ENCODE results near the gene STAM2. TPM values are rescaled to one million over a fixed set of nuclear protein-coding genes. Genes with fewer than 3 reads are reported as not detected.
A peak's percentile ranks its signal among the peaks of the same experiment; 100 is the strongest.
"Not testable (repeated sequence)": the region's sequence is repeated elsewhere in the genome, so short reads cannot be mapped to it uniquely, and the experiment has no call there.

Gene STAM2
- total and polyA plus RNA-seq, 7 experiments from 2014 or later, result 2.6 to 22.2 (median 15.0) TPM

- Mint-ChIP-seq H3K27ac (no peak overlapping the region), H3K36me3 (peaks cover 0 to 45% (median 19%) of the 10 kb centered on the region in 5 donors), H3K4me3 (no peak overlapping the region), H3K4me1 (peaks cover 0 to 4% (median 0%) of the 10 kb centered on the region in 7 donors), H3K27me3 (no peaks in the 10 kb centered on the region), H3K9me3 (no peaks in the 10 kb centered on the region)
- H3K36me3 ChIP-seq (ENCODE audit: control insufficient read depth in 2 of 3, insufficient read depth in 3 of 3, low read length in 3 of 3), result peaks cover 0 to 25% (median 7%) of the 10 kb centered on the region in 3 experiments
- no peak for DNase-seq
- no peaks in the 10 kb centered on the region for H3K4me1 ChIP-seq (ENCODE audit: control insufficient read depth in 2 of 2, insufficient read depth in 2 of 2, low read length in 2 of 2)
- ATAC-seq, result no peak
- ChIA-PET POLR2A (no interaction called here), CTCF (no interaction called here)
- no peaks in the 10 kb centered on the region for H3K27me3 ChIP-seq (ENCODE audit: control insufficient read depth in 2 of 2, insufficient read depth in 2 of 2, low read length in 2 of 2)
- no peaks in the 10 kb centered on the region for H3K9me3 ChIP-seq (ENCODE audit: control insufficient read depth in 2 of 3, low read length in 3 of 3)
- H3K27ac ChIP-seq (ENCODE audit: low read depth, low read length), result no peak overlapping the region
- H3K4me3 ChIP-seq (ENCODE audit: low read length), result no peak overlapping the region
- intact Hi-C loops (cut with micrococcal nuclease), result no loop called here
These were observed 48.9 kb downstream of the STAM2 start for GRCh38 chr2:152126664-152127063.

- H3K27ac ChIP-seq (ENCODE audit: low read depth, low read length), result no peak overlapping the region
- H3K36me3 Mint-ChIP-seq, result peaks cover 0 to 41% (median 16%) of the 10 kb centered on the region in 5 donors
- no peak overlapping the region for H3K4me3 ChIP-seq (ENCODE audit: low read length)
- no peak for DNase-seq
- H3K9me3 Mint-ChIP-seq, result no peaks in the 10 kb centered on the region
- ChIA-PET POLR2A (no interaction called here), CTCF (no interaction called here)
- peaks cover 0 to 4% (median 0%) of the 10 kb centered on the region in 7 donors for H3K4me1 Mint-ChIP-seq
- no peak for ATAC-seq
- H3K27me3 ChIP-seq (ENCODE audit: control insufficient read depth in 2 of 2, insufficient read depth in 2 of 2, low read length in 2 of 2), result no peaks in the 10 kb centered on the region
- H3K4me3 Mint-ChIP-seq, result no peak overlapping the region
- no peaks in the 10 kb centered on the region for H3K4me1 ChIP-seq (ENCODE audit: control insufficient read depth in 2 of 2, insufficient read depth in 2 of 2, low read length in 2 of 2)
- H3K9me3 ChIP-seq (ENCODE audit: control insufficient read depth in 2 of 3, low read length in 3 of 3), result no peaks in the 10 kb centered on the region
- intact Hi-C loops (cut with micrococcal nuclease), result no loop called here
- no peaks in the 10 kb centered on the region for H3K27me3 Mint-ChIP-seq
- peaks cover 0 to 26% (median 7%) of the 10 kb centered on the region in 3 experiments for H3K36me3 ChIP-seq (ENCODE audit: control insufficient read depth in 2 of 3, insufficient read depth in 3 of 3, low read length in 3 of 3)
- H3K27ac Mint-ChIP-seq, result no peak overlapping the region
These were observed 53.4 kb downstream of the STAM2 start for GRCh38 chr2:152122161-152122560.

GRCh38 chr2:152120430-152120829, 55.1 kb downstream of the STAM2 start:
- CTCF ChIA-PET, result no interaction called here
- no peak overlapping the region for H3K4me3 Mint-ChIP-seq
- Histone ChIP-seq H3K27ac (ENCODE audit: low read depth, low read length) (no peak overlapping the region), H3K9me3 (ENCODE audit: control insufficient read depth in 2 of 3, low read length in 3 of 3) (no peaks in the 10 kb centered on the region), H3K4me3 (ENCODE audit: low read length) (no peak overlapping the region), H3K27me3 (ENCODE audit: control insufficient read depth in 2 of 2, insufficient read depth in 2 of 2, low read length in 2 of 2) (no peaks in the 10 kb centered on the region), H3K36me3 (ENCODE audit: control insufficient read depth in 2 of 3, insufficient read depth in 3 of 3, low read length in 3 of 3) (peaks cover 0 to 25% (median 7%) of the 10 kb centered on the region in 3 experiments), H3K4me1 (ENCODE audit: control insufficient read depth in 2 of 2, insufficient read depth in 2 of 2, low read length in 2 of 2) (no peaks in the 10 kb centered on the region)
- POLR2A ChIA-PET, result no interaction called here
- ATAC-seq (no peak), DNase-seq (no peak)
- no peaks in the 10 kb centered on the region for H3K27me3 Mint-ChIP-seq
- peaks cover 0 to 2% (median 0%) of the 10 kb centered on the region in 7 donors for H3K4me1 Mint-ChIP-seq
- intact Hi-C loops (cut with micrococcal nuclease), result no loop called here
- no peaks in the 10 kb centered on the region for H3K9me3 Mint-ChIP-seq
- H3K36me3 Mint-ChIP-seq, result peaks cover 0 to 45% (median 11%) of the 10 kb centered on the region in 5 donors
- H3K27ac Mint-ChIP-seq, result no peak overlapping the region

- H3K27ac Mint-ChIP-seq, result peak overlapping the region in 1 of 9 donors; percentile 20
- H3K4me1 ChIP-seq (ENCODE audit: control insufficient read depth in 2 of 2, insufficient read depth in 2 of 2, low read length in 2 of 2), result no peaks in the 10 kb centered on the region
- H3K36me3 ChIP-seq (ENCODE audit: control insufficient read depth in 2 of 3, insufficient read depth in 3 of 3, low read length in 3 of 3), result no peaks in the 10 kb centered on the region
- H3K27me3 Mint-ChIP-seq, result no peaks in the 10 kb centered on the region
- intact Hi-C loops (cut with micrococcal nuclease), result no loop called here
- CTCF ChIA-PET, result no interaction called here
- ATAC-seq, result no peak
- DNase-seq, result no peak
- peaks cover 0 to 20% (median 4%) of the 10 kb centered on the region in 5 donors for H3K36me3 Mint-ChIP-seq
- no peak overlapping the region for H3K4me3 Mint-ChIP-seq
- no peaks in the 10 kb centered on the region for H3K9me3 Mint-ChIP-seq
- no peak overlapping the region for H3K4me3 ChIP-seq (ENCODE audit: low read length)
- no peaks in the 10 kb centered on the region for H3K9me3 ChIP-seq (ENCODE audit: control insufficient read depth in 2 of 3, low read length in 3 of 3)
- H3K4me1 Mint-ChIP-seq, result no peaks in the 10 kb centered on the region
- H3K27ac ChIP-seq (ENCODE audit: low read depth, low read length), result no peak overlapping the region
- POLR2A ChIA-PET, result no interaction called here
- no peaks in the 10 kb centered on the region for H3K27me3 ChIP-seq (ENCODE audit: control insufficient read depth in 2 of 2, insufficient read depth in 2 of 2, low read length in 2 of 2)
These were observed 59.6 kb downstream of the STAM2 start for GRCh38 chr2:152115952-152116351.

GRCh38 chr2:152114366-152114765, 61.2 kb downstream of the STAM2 start:
- intact Hi-C loops (cut with micrococcal nuclease), result no loop called here
- Histone ChIP-seq H3K9me3 (ENCODE audit: control insufficient read depth in 2 of 3, low read length in 3 of 3) (no peaks in the 10 kb centered on the region), H3K27ac (ENCODE audit: low read depth, low read length) (no peak overlapping the region), H3K27me3 (ENCODE audit: control insufficient read depth in 2 of 2, insufficient read depth in 2 of 2, low read length in 2 of 2) (no peaks in the 10 kb centered on the region), H3K4me3 (ENCODE audit: low read length) (no peak overlapping the region), H3K36me3 (ENCODE audit: control insufficient read depth in 2 of 3, insufficient read depth in 3 of 3, low read length in 3 of 3) (no peaks in the 10 kb centered on the region), H3K4me1 (ENCODE audit: control insufficient read depth in 2 of 2, insufficient read depth in 2 of 2, low read length in 2 of 2) (no peaks in the 10 kb centered on the region)
- no peaks in the 10 kb centered on the region for H3K9me3 Mint-ChIP-seq
- no peak for ATAC-seq
- ChIA-PET CTCF (no interaction called here), POLR2A (no interaction called here)
- peaks cover 0 to 12% (median 2%) of the 10 kb centered on the region in 5 donors for H3K36me3 Mint-ChIP-seq
- H3K27me3 Mint-ChIP-seq, result no peaks in the 10 kb centered on the region
- no peaks in the 10 kb centered on the region for H3K4me1 Mint-ChIP-seq
- no peak overlapping the region for H3K27ac Mint-ChIP-seq
- no peak for DNase-seq
- no peak overlapping the region for H3K4me3 Mint-ChIP-seq

DNA sequence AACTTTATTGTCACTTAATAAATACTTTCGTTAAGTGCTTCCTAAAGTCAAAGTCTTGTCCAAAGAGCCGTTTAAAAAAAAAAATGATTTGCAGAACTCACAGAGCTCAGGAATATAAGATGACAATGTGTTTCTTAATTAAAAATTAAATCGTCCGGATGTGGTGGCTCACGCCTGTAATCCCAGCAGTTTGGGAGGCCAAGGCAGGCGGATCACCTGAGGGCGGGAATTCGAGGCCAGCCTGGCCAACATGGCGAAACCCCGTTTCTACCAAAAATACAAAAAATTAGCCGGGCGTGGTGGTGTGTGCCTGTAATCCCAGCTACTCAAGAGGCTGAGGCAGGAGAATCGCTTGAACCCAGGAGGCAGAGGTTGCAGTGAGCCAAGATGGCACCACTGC, 68.4 kb downstream of the STAM2 start:
- H3K4me3 ChIP-seq (ENCODE audit: low read length); DNase-seq; H3K27ac Mint-ChIP-seq; H3K27ac ChIP-seq (ENCODE audit: low read depth, low read length); intact Hi-C loops (cut with micrococcal nuclease); H3K9me3 ChIP-seq (ENCODE audit: control insufficient read depth in 2 of 3, low read length in 3 of 3); ATAC-seq; H3K4me1 Mint-ChIP-seq; POLR2A ChIA-PET; H3K27me3 ChIP-seq (ENCODE audit: control insufficient read depth in 2 of 2, insufficient read depth in 2 of 2, low read length in 2 of 2); H3K36me3 ChIP-seq (ENCODE audit: control insufficient read depth in 2 of 3, insufficient read depth in 3 of 3, low read length in 3 of 3); H3K9me3 Mint-ChIP-seq; H3K4me3 Mint-ChIP-seq; H3K4me1 ChIP-seq (ENCODE audit: control insufficient read depth in 2 of 2, insufficient read depth in 2 of 2, low read length in 2 of 2); H3K36me3 Mint-ChIP-seq; CTCF ChIA-PET: not testable (repeated sequence)
- H3K27me3 Mint-ChIP-seq, result peaks cover 10 to 26% (median 25%) of the 10 kb centered on the region in 5 donors

- Histone ChIP-seq H3K36me3 (ENCODE audit: control insufficient read depth in 2 of 3, insufficient read depth in 3 of 3, low read length in 3 of 3) (no peaks in the 10 kb centered on the region), H3K27ac (ENCODE audit: low read depth, low read length) (no peak overlapping the region), H3K4me3 (ENCODE audit: low read length) (no peak overlapping the region), H3K9me3 (ENCODE audit: control insufficient read depth in 2 of 3, low read length in 3 of 3) (no peaks in the 10 kb centered on the region), H3K27me3 (ENCODE audit: control insufficient read depth in 2 of 2, insufficient read depth in 2 of 2, low read length in 2 of 2) (peaks cover 0 to 4% of the 10 kb centered on the region in 2 donors), H3K4me1 (ENCODE audit: control insufficient read depth in 2 of 2, insufficient read depth in 2 of 2, low read length in 2 of 2) (no peaks in the 10 kb centered on the region)
- intact Hi-C loops (cut with micrococcal nuclease), result no loop called here
- ChIA-PET CTCF (interaction anchor here (0.5 kb wide), 1 partner anchor 63 kb away, joined by 4 read pairs; no protein-coding TSS in a partner anchor), POLR2A (no interaction called here)
- Mint-ChIP-seq H3K4me3 (no peak overlapping the region), H3K4me1 (peaks cover 0 to 2% (median 0%) of the 10 kb centered on the region in 7 donors), H3K36me3 (no peaks in the 10 kb centered on the region), H3K27ac (no peak overlapping the region), H3K27me3 (peaks cover 12 to 32% (median 25%) of the 10 kb centered on the region in 5 donors), H3K9me3 (no peaks in the 10 kb centered on the region)
- DNase-seq, result no peak
- ATAC-seq, result no peak
These were observed 69.1 kb downstream of the STAM2 start for GRCh38 chr2:152106464-152106863.
